Stimulated activated CD4-positive, alpha-beta T cell treated with anti-CD3 and anti-CD28 coated beads, Interleukin-12 subunit alpha, Interleukin-12 subunit beta, amount 100 ng/mL, for 4 hours (primary cell): ENCODE measurements around the gene CELSR2.

Source experiments
- DNase-seq: peaks from one replicate; pipeline ENCODE4 v3.0.0-alpha.2; 2020

Gene CELSR2

DNA sequence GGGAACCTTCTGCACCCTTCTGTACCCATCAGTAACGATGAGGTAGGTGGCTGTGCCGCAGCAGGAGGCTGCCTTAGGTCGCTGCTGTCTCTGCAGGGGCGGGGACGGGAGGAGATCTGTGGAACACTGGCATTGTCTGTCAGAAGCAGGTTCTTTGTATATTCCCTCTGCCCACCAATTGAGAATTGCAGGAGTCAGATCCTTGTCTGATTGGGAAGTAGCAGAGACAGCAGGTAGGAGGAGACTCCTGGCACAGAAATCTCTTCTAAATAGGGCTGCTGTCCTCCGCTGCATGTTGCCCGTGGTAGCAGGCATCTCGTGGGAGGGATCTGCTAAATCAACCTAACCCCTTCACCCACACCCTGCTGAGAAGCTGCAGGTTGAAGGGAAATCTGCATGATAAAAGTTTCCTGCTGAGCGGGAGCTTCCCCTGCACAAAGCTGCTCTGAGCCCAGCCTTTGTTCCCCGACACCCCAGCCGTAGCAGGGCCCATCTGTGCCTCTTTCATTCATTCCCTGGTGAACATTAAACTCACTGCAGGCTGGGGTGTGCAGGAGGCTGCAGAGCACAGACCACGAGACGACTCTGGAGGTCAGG, 19.7 kb upstream of the CELSR2 start:
- DNase-seq: no peak

DNA sequence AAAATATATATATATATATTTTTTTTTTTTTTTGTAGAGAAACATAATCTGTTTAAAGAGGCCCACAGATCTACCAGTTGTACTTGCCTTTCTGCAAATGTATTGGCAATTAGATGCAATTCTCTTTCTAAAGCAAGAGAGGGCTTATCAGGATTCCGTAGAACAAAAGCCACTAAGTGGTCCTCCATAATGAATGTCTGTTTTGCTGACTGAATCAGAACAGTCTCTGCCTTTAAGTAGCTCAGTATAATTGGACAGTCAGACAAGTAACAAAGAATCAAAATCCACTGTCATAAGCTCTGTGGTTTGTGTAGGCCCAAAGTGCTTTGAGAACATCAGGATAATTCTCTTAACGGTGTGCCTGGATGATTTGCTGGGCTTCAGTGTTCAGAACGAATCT, 18.3 kb upstream of the CELSR2 start:
- no peak for DNase-seq

DNA sequence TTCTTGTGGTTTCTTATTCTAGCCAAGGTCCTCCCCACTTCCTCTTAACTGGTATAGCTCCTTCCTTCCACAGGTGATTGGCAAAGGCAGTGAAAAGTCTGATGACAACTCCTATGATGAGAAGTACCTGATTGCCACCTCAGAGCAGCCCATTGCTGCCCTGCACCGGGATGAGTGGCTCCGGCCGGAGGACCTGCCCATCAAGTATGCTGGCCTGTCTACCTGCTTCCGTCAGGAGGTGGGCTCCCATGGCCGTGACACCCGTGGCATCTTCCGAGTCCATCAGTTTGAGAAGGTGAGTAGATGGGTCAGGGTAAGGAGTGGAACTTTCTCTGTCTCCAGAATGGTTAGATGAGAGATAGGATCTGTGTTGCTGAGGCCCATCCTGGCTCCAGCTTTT, 14.2 kb upstream of the CELSR2 start:
- no peak for DNase-seq

DNA sequence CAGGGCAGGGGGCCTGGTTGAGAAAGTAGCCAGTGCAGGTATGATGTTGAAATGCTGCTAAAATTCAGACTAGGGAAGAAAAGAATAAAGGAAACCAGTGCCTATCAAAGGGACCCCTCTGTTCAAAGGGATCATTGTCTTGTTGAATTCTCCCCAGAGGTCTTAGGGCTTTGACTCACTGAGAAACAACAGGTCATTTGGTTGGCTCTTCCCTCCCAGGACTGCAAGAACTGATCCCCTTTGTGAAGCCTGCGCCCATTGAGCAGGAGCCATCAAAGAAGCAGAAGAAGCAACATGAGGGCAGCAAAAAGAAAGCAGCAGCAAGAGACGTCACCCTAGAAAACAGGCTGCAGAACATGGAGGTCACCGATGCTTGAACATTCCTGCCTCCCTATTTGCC, 11.8 kb upstream of the CELSR2 start:
- no peak for DNase-seq

DNA sequence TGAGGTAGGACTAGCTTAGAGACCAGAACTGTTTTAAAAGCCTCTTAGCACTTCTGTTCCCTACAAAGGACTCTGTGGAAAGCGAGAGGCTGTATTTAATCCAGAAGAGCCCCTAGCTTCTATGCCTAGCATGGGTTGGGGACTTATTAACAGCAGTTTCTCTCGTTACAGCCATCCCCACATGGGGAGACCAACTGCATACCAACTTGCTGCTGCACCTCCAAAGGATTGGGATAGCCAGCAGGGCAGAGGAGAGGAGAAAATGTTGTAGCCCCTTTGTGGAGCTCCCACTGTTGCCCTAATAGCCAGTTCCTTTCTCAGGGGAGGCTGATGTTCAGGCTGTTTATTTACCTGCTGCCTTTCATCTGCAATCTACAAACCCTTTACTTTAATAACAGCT, 11.0 kb upstream of the CELSR2 start:
- no peak for DNase-seq

DNA sequence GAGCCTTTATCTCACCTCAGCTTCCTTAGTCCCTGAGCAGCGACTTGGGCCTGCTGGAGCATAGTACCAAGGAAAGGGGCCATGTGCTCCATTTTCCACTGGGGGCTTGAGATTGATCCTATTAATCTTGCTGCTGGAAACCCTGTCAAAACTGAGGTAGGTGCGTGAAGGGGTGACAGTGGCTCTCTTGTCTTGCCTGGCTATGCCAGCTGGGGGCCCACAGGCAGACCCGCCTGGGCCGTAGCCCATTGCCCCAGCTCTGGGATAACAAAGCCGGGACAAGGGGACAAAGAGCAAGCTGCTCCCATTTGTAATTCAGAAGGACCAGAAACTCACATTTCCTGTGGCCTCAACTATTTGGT, 10.3 kb upstream of the CELSR2 start:
- DNase-seq: no peak

DNA sequence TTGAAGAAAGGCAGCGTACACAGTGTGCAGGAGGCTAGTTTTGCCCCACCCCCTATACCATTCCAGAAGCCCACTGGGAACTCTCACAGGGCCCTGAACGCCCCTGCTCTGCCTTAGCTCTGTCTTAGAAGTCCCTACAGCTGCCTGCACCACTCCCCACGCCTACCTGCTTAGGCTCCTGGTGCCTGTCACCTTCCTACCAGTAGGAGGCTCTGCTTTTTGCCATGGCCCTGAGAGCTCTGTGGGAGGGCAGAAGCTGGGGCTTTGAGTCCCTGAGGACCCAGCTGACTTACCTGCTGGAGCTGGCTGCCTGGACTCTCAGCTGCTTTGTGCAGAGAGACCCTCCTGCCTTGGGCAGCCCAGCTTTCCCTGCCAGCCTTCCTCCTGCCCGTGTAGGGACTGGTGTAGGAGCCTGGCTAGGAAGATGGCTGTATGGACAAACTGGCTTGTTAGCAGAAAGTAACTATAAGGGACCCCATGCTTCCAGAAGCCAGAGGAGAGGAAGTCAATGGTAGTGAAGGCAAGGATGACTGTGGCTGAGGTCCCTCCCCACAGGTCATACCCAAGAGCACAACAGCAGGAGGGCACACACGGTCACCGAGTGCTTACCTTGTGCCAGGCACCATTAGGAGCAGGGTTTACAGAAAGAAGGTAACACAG, 9.8 kb upstream of the CELSR2 start:
- no peak for DNase-seq

DNA sequence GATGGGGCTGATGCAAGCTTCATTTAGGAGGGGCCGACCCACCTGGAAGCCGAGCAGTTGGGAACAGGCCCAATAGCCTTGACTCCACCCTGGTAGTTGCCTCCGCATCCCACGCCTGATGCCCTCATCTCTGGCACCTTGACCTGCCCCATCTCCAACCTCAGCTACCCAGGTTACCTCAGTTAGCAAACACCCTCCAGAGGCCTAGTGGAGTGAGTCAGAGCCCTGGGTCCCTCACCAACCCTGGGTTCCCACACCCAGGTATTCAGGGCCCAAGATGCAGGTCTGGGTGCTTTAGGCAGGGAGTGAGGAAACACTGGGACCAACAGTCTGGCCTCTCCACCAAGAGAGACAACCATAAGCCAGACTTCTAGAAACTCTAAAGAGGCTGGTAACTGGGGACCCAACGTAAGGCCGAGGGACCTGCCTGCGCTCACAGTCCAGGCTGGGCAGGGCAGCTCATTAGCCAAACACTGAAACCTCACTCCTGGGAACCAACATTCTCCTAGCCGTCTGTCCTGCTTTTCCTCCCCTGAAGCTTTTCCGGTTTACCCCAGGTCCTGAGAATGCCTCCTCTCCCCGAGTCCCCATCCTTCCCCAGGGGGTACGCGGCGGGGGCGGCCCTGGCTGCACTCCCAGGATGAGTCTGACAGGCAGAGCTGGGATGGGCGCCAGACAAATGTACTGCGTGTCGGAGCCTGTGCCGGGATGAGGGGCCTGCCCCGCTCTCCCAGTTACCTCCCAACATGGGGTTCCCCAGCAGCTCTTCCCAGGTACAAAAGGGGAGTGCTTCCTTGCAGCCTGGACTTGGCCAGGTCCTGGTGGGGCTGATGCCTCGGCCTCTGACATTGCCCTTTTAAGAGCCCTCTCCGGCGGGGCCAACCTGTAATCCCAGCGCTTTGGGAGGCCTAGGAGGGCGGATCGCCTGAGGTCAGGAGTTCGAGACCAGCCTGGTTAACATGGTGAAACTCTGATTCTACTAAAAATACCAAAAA, 8.9 kb upstream of the CELSR2 start:
- no peak for DNase-seq

DNA sequence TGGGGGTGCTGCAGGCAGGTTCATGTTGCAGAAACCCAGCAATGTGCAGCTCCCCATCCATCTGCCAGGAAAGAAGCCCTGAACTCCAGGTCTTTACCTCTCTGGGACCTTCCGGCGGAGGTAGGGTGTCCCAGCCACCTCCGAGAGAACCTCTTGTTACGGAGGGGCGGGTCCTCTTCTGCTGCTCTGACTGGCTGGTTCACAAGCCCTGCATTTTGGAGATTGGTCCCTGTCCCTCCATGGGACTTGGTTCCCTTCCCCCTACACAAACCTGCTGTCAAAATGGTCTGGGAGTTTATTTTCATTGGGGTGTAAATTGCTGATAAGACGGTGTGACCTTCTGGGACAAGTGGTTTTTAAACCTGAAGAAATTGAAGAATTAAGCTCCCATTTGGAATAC, 8.0 kb upstream of the CELSR2 start:
- DNase-seq: no peak

DNA sequence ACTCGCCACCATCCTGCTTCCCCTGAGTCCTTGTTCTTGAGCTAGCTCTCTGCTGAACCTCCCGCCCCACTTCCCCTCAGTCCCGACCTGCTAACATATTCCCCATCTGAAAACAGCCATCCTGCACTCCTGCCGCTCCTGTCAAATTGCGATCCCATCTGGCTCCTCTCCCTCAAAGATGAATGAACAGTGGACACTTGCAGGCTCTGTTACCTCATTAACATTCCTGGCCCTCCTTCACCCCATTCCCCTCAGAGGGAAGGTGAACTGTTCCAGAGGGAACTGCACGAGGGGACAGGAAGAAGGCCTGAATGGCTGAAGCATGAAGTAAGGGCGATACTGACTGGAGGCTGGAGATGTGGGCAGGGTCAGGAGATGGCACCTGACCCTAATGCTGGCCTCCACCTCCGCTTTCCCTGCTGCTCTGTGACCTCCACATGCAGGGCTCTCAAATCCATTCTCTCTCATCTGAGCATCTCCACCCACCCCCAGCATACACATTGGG, 7.4 kb upstream of the CELSR2 start:
- DNase-seq: no peak

DNA sequence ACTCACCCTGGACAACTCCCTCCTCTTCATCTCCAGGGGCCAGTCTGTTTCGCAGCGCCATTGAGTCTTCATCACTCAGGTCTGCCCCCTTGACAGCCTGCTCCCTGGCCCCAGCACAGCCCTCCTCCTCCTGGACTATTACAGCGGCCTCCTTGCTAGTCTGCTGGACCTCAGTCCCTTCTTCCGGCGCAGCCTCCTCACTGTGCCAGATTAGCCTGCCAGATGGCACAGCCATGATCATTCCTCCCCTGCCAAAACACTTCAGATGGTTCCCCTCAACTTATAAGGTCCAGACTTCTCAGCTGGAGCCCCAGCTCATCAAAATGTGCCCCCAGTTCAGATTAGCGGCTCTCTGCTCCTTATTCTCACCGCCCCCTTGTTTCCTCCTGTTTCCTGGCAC, 7.0 kb upstream of the CELSR2 start:
- no peak for DNase-seq

DNA sequence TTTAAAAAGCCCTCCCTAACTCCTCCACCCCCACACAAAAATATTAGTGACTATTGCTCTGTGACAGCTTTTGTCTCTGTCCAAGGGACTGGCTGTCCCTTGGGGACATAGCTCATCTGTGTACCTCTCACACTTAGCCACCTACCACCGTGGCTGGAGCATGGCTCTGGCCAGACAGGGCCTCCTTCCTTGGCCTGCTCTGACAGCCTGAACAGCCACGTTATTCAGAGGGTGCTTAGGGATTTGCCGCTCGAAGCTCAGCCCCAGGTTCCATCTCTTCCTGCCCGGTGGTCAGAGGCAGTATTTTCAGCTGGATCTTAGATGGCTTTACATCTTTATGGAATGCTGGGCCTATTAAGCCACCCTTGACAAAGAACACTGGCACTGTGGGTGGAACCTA, 6.1 kb upstream of the CELSR2 start:
- DNase-seq: no peak

DNA sequence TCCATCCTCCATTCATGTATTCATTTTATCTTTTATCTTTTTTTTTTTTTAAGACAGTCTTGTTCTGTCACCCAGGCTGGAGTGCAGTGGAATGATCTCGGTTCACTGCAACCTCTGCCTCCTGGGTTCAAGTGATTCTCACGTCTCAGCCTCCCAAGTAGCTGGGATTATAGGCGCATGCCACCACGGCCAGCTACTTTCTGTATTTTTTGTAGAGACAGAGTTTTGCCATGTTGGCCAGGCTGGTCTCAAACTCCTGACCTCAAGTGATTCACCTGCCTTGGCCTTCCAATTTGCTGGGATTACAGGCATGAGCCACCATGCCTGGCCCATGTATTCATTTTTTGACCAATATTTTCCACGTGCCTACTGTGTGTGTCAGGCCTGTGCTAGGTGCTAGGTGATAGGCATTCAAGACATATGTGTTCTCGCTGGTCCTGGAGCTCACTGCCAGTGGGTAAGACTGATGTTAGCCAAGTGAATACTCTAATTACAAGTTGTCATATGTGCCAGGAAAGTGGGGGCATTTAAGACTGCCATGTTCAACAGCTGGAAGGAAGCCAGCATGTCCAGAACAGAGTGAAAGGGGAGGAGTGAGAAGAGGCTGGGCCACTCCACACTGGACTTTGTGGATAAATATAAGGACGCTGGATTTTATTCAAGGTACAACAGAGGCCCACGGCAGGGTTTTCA, 5.3 kb upstream of the CELSR2 start:
- DNase-seq: no peak

DNA sequence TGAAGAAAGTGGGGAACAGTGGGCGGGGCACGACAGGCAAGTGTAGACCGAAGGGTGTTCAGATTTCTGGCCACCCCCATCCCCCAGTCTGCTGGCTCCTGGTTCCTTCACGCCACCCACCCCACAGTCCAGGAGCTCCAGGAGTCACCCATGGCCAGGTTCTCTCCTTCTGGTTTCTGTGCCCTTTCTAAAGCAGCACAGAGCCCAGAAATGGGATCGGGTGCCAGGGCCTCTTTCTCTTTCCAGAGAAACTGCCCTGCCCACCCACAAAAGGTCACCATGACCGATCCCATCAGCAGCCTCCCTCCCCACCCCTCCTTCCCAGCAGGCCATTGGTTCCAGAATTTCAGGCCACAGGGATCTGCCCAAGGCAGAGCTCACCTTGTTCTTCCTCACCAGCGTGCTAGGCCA, 3.2 kb upstream of the CELSR2 start:
- DNase-seq: no peak

DNA sequence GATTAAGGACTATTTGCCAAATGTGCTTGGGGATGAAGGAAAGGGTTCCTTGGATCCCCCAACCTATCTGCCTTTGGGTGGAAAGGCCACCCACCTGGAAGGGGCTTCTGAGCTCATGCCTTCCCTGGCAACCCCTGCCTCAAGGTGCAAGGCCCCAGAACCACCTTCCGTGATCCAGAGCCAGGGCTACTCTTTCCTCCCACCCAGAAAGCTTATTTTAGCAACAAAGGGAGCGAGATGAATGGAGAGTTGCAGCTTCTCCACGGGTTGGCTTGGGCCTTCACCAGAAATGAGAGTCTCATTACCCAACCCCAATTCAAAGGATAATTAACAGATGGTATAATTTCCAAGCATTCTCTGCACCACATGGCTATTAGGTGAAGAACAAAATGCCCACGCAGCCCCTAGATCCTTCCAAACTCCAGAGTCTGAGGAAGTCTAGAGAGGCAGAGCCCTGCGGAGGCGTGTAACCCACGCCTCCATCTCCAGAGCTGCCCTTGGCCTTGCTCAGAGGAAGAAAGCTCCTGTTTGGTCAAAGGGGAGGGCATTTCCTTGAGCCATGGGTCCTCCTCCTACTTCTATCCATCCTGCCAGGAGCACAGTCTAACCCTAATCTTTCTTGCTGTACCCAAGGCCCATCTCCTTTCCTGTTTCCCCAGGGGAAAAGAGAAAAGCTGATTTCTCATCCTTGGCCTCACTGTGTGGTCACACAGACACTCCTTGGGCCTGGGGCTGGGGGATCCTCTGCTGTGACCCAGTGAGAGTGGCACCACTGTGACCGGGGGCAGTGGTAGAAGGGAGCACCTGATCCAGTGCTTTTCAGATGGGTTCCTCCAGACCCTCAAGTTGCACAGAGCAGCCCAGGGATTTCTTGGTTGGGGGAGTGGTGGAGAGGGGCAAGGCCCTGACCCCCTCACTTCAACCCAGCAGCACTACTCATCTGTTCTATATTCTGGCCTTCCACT, 1.7 kb upstream of the CELSR2 start:
- DNase-seq: no peak

DNA sequence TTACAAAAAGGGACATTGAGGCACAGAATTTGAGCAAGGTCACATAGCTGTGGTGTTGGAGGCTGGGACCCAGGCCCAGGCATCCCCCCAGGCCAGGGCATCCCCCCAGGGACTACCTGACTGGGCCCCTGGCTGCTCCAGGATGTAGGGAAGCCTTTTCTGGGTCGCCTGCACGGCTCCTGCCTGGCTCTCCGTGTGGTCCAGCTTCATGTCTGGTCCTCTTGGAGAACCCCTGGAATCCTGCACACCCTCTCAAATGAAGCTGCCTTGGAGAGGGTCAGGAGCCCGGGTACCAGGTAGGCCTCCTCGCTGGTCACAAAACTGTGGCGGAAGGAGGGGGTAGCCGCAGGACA, 919 bp upstream of the CELSR2 start:
- no peak for DNase-seq

DNA sequence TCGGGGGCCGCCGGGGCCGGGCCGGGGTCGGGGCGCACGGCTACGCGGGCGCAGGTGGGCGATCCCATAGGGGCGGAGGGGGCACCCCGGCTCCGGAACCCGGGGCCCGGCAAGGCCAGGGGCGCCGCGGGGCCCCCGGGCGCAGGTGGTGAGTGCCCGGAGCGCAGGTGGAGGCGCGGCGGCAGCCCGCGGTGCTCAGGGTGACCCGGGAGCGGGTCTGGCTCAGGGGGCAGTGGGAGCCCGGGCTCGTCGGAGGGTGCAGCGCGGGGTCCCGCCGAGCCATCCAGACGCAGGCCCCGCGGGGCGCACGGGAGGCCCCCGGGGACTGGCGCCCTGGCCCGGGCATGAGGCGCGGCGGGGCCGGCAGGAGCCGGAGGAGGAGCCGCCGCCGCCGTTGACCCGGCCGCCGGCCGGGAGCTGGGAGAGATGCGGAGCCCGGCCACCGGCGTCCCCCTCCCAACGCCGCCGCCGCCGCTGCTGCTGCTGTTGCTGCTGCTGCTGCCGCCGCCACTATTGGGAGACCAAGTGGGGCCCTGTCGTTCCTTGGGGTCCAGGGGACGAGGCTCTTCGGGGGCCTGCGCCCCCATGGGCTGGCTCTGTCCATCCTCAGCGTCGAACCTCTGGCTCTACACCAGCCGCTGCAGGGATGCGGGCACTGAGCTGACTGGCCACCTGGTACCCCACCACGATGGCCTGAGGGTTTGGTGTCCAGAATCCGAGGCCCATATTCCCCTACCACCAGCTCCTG, 489 bp downstream of the CELSR2 start:
- no peak for DNase-seq

DNA sequence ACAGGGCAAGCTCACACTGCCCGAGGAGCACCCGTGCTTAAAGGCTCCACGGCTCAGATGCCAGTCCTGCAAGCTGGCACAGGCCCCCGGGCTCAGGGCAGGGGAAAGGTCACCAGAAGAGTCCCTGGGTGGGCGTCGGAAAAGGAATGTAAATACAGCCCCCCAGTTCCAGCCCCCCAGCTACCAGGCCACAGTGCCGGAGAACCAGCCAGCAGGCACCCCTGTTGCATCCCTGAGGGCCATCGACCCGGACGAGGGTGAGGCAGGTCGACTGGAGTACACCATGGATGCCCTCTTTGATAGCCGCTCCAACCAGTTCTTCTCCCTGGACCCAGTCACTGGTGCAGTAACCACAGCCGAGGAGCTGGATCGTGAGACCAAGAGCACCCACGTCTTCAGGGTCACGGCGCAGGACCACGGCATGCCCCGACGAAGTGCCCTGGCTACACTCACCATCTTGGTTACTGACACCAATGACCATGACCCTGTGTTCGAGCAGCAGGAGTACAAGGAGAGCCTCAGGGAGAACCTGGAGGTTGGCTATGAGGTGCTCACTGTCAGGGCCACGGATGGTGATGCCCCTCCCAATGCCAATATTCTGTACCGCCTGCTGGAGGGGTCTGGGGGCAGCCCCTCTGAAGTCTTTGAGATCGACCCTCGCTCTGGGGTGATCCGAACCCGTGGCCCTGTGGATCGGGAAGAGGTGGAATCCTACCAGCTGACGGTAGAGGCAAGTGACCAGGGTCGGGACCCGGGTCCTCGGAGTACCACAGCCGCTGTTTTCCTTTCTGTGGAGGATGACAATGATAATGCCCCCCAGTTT, 1.3 kb downstream of the CELSR2 start:
- DNase-seq: no peak

DNA sequence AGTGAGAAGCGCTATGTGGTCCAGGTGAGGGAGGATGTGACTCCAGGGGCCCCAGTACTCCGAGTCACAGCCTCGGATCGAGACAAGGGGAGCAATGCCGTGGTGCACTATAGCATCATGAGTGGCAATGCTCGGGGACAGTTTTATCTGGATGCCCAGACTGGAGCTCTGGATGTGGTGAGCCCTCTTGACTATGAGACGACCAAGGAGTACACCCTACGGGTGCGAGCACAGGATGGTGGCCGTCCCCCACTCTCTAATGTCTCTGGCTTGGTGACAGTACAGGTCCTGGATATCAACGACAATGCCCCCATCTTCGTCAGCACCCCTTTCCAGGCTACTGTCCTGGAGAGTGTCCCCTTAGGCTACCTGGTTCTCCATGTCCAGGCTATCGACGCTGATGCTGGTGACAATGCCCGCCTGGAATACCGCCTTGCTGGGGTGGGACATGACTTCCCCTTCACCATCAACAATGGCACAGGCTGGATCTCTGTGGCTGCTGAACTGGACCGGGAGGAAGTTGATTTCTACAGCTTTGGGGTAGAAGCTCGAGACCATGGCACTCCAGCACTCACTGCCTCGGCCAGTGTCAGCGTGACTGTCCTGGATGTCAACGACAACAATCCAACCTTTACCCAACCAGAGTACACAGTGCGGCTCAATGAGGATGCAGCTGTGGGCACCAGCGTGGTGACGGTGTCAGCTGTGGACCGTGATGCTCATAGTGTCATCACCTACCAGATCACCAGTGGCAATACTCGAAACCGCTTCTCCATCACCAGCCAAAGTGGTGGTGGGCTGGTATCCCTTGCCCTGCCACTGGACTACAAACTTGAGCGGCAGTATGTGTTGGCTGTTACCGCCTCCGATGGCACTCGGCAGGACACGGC, 2.2 kb downstream of the CELSR2 start:
- no peak for DNase-seq
